ENCODE results near the gene MGARP.
"Not testable (repeated sequence)": the region's sequence is repeated elsewhere in the genome, so short reads cannot be mapped to it uniquely, and the experiment has no call there.

MGARP gene

DNA sequence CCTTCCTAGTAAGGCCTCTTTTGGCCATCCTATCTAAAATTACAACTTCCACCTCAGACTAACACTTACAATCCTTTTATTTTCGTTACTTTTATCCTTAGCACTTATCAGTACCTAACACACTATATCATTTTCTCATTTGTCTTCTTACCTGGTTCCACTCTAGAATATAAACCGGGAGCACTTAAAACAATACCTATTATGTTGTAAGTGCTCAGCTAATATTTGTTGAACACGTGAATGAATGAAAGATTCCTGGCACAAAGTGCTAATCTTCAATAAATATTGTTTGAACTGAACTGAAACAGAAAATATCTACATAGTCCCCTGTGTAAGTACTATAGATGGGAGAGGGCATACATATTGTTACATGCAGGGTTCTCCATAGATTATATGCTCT lies 14.4 kb downstream of the MGARP start:
- no peaks in the 10 kb centered on the region for H3K36me3 ChIP-seq (ENCODE audit: insufficient read depth, low read length)
- peaks cover 34% of the 10 kb centered on the region for H3K4me1 ChIP-seq (ENCODE audit: insufficient read depth, low read length, poor library complexity, severe bottlenecking)
- H3K27me3 ChIP-seq (ENCODE audit: insufficient read depth, low read length, poor library complexity, severe bottlenecking): no peaks in the 10 kb centered on the region
- H3K9me3 ChIP-seq (ENCODE audit: insufficient read depth, low read depth, low read length): no peaks in the 10 kb centered on the region
- peak overlapping the region; percentile 80 for H3K4me2 ChIP-seq (ENCODE audit: low read depth, low read length, poor library complexity, severe bottlenecking)
- H3K9ac ChIP-seq (ENCODE audit: low read depth, low read length, poor library complexity, severe bottlenecking): peak overlapping the region; percentile 74
- peak overlapping the region; percentile 76 for H3K4me3 ChIP-seq (ENCODE audit: low read length, poor library complexity, severe bottlenecking)
- H3K79me2 ChIP-seq (ENCODE audit: insufficient read depth, low read length): no peaks in the 10 kb centered on the region
- H3K9me2 ChIP-seq (replicated peaks; ENCODE audit: low read depth, low read length): no peaks in the 10 kb centered on the region
- no peak overlapping the region for H2AFZ ChIP-seq (ENCODE audit: low read length)
- peaks cover 14% of the 10 kb centered on the region; the same call in 1 of the 2 replicates for H3F3A ChIP-seq (ENCODE audit: low read depth)
- TF ChIP-seq EZH2phosphoT487 (IDR thresholded peaks at IDR 0.05; ENCODE audit: borderline replicate concordance): no peak
- TF ChIP-seq, protein P1, sequence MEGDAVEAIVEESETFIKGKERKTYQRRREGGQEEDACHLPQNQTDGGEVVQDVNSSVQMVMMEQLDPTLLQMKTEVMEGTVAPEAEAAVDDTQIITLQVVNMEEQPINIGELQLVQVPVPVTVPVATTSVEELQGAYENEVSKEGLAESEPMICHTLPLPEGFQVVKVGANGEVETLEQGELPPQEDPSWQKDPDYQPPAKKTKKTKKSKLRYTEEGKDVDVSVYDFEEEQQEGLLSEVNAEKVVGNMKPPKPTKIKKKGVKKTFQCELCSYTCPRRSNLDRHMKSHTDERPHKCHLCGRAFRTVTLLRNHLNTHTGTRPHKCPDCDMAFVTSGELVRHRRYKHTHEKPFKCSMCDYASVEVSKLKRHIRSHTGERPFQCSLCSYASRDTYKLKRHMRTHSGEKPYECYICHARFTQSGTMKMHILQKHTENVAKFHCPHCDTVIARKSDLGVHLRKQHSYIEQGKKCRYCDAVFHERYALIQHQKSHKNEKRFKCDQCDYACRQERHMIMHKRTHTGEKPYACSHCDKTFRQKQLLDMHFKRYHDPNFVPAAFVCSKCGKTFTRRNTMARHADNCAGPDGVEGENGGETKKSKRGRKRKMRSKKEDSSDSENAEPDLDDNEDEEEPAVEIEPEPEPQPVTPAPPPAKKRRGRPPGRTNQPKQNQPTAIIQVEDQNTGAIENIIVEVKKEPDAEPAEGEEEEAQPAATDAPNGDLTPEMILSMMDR (conservative IDR thresholded peaks at IDR 0.05; ENCODE audit: low read length): no peak
- no peaks in the 10 kb centered on the region for H4K20me1 ChIP-seq (ENCODE audit: insufficient read depth, low read length, poor library complexity, severe bottlenecking)

DNA sequence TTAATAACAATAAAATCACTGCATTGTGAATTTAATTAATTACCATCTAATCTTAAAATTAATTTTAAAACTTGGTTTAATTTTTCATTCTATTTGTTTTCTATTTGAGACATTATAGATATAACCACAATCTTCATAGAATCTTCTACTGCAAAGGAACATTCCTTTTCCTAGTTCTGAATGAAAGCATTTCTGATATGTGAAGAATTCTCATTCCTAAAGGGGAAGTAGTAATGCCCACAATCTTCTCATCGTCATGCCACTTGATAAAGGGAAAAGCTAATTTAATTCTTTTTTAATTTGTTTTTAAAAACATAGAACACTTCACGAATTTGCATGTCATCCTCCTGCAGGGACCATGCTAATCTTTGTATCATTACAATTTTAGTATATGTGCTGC lies 23.7 kb downstream of the MGARP start:
- H3K4me3 ChIP-seq (ENCODE audit: low read length, poor library complexity, severe bottlenecking): no peak overlapping the region

DNA sequence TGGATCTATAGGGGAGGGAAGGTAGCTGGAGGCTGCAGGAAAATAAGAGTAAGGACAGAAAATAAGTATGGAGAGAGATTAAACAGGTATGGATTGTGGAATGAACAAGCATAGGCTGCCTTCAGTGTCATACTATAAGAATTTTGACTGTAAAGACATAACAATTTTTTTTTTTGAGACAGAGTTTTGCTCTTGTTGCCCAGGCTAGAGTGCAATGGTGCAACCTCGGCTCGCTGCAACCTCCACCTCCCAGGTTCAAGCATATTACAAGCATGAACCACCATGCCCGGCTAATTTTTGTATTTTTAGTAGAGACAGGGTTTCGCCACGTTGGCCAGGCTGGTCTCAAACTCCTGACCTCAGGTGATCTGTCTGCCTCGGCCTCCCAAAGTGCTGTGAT lies 24.4 kb downstream of the MGARP start:
- peak overlapping the region; percentile 65; the same call in 1 of the 2 replicates for H2AFZ ChIP-seq (ENCODE audit: low read length)
- not testable (repeated sequence) for H3K4me2 ChIP-seq (ENCODE audit: low read depth, low read length, poor library complexity, severe bottlenecking); H3K4me1 ChIP-seq (ENCODE audit: insufficient read depth, low read length, poor library complexity, severe bottlenecking); H4K20me1 ChIP-seq (ENCODE audit: insufficient read depth, low read length, poor library complexity, severe bottlenecking); H3K36me3 ChIP-seq (ENCODE audit: insufficient read depth, low read length); H3K79me2 ChIP-seq (ENCODE audit: insufficient read depth, low read length); H3F3A ChIP-seq (ENCODE audit: low read depth); H3K4me3 ChIP-seq (ENCODE audit: low read length, poor library complexity, severe bottlenecking); H3K9me3 ChIP-seq (ENCODE audit: insufficient read depth, low read depth, low read length); H3K9ac ChIP-seq (ENCODE audit: low read depth, low read length, poor library complexity, severe bottlenecking); H3K27me3 ChIP-seq (ENCODE audit: insufficient read depth, low read length, poor library complexity, severe bottlenecking); H3K9me2 ChIP-seq (replicated peaks; ENCODE audit: low read depth, low read length)

More for the DNA sequence above, 23.7 kb downstream of the MGARP start:
- no peaks in the 10 kb centered on the region for H4K20me1 ChIP-seq (ENCODE audit: insufficient read depth, low read length, poor library complexity, severe bottlenecking)
- H3K4me2 ChIP-seq (ENCODE audit: low read depth, low read length, poor library complexity, severe bottlenecking): no peak overlapping the region
- no peak overlapping the region for H2AFZ ChIP-seq (ENCODE audit: low read length)
- H3F3A ChIP-seq (ENCODE audit: low read depth): no peaks in the 10 kb centered on the region
- H3K36me3 ChIP-seq (ENCODE audit: insufficient read depth, low read length): no peaks in the 10 kb centered on the region
- no peaks in the 10 kb centered on the region for H3K79me2 ChIP-seq (ENCODE audit: insufficient read depth, low read length)
- peaks cover 7% of the 10 kb centered on the region for H3K4me1 ChIP-seq (ENCODE audit: insufficient read depth, low read length, poor library complexity, severe bottlenecking)
- no peaks in the 10 kb centered on the region for H3K9me3 ChIP-seq (ENCODE audit: insufficient read depth, low read depth, low read length)
- TF ChIP-seq EZH2phosphoT487 (IDR thresholded peaks at IDR 0.05; ENCODE audit: borderline replicate concordance): no peak
- TF ChIP-seq, protein P1 (conservative IDR thresholded peaks at IDR 0.05; ENCODE audit: low read length): no peak
- H3K9me2 ChIP-seq (replicated peaks; ENCODE audit: low read depth, low read length): no peaks in the 10 kb centered on the region
- no peaks in the 10 kb centered on the region for H3K27me3 ChIP-seq (ENCODE audit: insufficient read depth, low read length, poor library complexity, severe bottlenecking)
- H3K9ac ChIP-seq (ENCODE audit: low read depth, low read length, poor library complexity, severe bottlenecking): no peak overlapping the region

DNA sequence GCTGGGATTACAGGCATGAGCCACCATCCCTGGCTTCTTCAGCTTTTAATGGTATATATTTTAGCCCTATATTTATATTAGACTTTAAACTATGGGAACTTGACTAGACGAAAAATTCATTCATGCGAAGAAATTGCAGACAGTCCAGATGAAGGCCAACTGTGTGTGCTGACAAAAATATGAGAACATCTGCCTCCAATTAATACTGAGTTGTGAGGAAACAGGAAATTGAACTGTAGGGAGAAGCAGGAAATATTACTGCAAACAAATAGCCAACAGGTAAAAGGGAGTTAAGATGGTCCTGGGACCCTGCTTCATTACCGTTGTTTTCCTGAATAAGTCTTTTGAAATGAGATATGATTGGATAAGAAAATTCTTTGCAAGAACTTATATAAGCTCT lies 26.3 kb downstream of the MGARP start:
- no peaks in the 10 kb centered on the region for H3F3A ChIP-seq (ENCODE audit: low read depth)

More for the DNA sequence above, 26.3 kb downstream of the MGARP start:
- Histone ChIP-seq H4K20me1 (ENCODE audit: insufficient read depth, low read length, poor library complexity, severe bottlenecking) (no peaks in the 10 kb centered on the region), H3K4me1 (ENCODE audit: insufficient read depth, low read length, poor library complexity, severe bottlenecking) (peaks cover 7% of the 10 kb centered on the region), H3K9me2 (replicated peaks; ENCODE audit: low read depth, low read length) (no peaks in the 10 kb centered on the region), H3K9ac (ENCODE audit: low read depth, low read length, poor library complexity, severe bottlenecking) (no peak overlapping the region), H3K79me2 (ENCODE audit: insufficient read depth, low read length) (no peaks in the 10 kb centered on the region), H3K36me3 (ENCODE audit: insufficient read depth, low read length) (no peaks in the 10 kb centered on the region), H3K9me3 (ENCODE audit: insufficient read depth, low read depth, low read length) (no peaks in the 10 kb centered on the region), H3K4me3 (ENCODE audit: low read length, poor library complexity, severe bottlenecking) (no peak overlapping the region), H3K27me3 (ENCODE audit: insufficient read depth, low read length, poor library complexity, severe bottlenecking) (no peaks in the 10 kb centered on the region), H2AFZ (ENCODE audit: low read length) (peak overlapping the region; percentile 37; the same call in 1 of the 2 replicates), H3K4me2 (ENCODE audit: low read depth, low read length, poor library complexity, severe bottlenecking) (no peak overlapping the region)
- TF ChIP-seq, protein P1 (conservative IDR thresholded peaks at IDR 0.05; ENCODE audit: low read length): no peak
- no peak for TF ChIP-seq EZH2phosphoT487 (IDR thresholded peaks at IDR 0.05; ENCODE audit: borderline replicate concordance)

Data from Loucy (cell line).